ENCODE measurements around the gene CFAP99.

The CFAP99 gene

GRCh38 chr4:2443061-2443730 lies 24.4 kb downstream of the CFAP99 start:
- no peak for DNase-seq (ENCODE audit: low read depth)
- TF ChIP-seq, protein P1, sequence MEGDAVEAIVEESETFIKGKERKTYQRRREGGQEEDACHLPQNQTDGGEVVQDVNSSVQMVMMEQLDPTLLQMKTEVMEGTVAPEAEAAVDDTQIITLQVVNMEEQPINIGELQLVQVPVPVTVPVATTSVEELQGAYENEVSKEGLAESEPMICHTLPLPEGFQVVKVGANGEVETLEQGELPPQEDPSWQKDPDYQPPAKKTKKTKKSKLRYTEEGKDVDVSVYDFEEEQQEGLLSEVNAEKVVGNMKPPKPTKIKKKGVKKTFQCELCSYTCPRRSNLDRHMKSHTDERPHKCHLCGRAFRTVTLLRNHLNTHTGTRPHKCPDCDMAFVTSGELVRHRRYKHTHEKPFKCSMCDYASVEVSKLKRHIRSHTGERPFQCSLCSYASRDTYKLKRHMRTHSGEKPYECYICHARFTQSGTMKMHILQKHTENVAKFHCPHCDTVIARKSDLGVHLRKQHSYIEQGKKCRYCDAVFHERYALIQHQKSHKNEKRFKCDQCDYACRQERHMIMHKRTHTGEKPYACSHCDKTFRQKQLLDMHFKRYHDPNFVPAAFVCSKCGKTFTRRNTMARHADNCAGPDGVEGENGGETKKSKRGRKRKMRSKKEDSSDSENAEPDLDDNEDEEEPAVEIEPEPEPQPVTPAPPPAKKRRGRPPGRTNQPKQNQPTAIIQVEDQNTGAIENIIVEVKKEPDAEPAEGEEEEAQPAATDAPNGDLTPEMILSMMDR (IDR thresholded peaks at IDR 0.05; ENCODE audit: insufficient read depth, low read depth, low read length, missing control alignments) = no peak
- no peak overlapping the region for H3K4me3 ChIP-seq (ENCODE audit: low read depth, low read length)

DNA sequence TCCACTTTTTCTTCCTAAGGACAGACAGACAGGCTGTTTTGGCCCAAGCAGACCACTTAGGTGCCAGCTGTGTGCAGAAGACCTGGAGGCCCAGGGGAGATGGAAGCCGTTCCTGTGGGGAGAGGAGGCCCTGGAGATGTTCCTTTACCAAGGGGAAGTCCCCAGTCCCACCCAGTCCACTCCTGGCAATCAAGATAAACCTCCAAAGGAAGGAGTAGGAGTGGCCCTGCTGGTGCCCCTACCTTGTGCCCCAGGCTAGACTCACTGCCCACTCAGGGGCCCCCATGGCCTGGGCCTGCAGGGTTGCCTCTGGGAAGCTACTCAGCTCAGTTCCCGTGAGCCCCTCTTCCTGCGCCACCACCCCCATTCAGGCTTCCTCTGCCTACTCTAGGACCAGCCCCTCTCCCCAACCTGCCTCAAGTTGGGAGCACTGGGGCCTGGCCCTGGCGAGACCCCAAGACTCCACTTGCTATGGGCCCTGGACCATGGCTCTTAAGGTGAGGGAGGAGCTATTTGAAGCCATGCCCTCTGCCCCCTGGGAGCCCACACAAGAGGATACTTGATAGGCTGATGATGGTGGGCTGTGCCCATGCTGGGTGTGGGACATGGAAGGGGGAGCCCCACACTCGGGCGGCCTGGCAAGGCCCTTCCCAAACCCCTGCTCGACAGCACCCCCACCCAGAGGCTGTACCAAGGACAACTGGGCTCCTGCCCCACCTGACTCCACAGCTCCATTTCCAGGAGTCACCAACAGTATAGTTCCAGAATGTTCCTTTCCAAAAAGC lies 25.4 kb downstream of the CFAP99 start:
- no peak overlapping the region for H3K4me3 ChIP-seq (ENCODE audit: low read depth, low read length)
- no peak for DNase-seq (ENCODE audit: low read depth)
- TF ChIP-seq, protein P1 (IDR thresholded peaks at IDR 0.05; ENCODE audit: insufficient read depth, low read depth, low read length, missing control alignments) = no peak

DNA sequence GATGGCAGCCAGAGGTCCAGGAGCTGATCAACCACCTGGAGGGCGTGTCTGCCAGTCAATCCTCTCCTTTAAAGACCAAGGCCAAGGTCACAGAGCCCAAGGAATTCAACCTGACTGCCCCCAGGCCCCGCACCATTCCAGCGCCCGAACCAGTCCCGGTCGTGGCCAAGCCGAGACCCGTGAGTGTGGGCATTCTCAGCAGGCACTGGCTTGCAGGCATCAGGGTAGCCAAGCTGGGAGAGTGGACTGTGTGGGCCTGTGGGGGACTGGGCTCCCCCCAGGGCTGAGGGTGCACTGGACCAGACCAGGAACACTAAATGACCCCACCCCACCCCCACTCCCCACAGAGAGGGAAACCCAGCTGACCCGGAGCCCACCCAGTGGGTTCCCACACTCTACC lies 26.4 kb downstream of the CFAP99 start:
- no peak overlapping the region for H3K4me3 ChIP-seq (ENCODE audit: low read depth, low read length)
- TF ChIP-seq, protein P1 (IDR thresholded peaks at IDR 0.05; ENCODE audit: insufficient read depth, low read depth, low read length, missing control alignments) = no peak
- no peak for DNase-seq (ENCODE audit: low read depth)

- no peak for DNase-seq (ENCODE audit: low read depth)
- TF ChIP-seq, protein P1 (IDR thresholded peaks at IDR 0.05; ENCODE audit: insufficient read depth, low read depth, low read length, missing control alignments) = no peak
Measured at GRCh38 chr4:2445571-2445970, 26.8 kb downstream of the CFAP99 start.

DNA sequence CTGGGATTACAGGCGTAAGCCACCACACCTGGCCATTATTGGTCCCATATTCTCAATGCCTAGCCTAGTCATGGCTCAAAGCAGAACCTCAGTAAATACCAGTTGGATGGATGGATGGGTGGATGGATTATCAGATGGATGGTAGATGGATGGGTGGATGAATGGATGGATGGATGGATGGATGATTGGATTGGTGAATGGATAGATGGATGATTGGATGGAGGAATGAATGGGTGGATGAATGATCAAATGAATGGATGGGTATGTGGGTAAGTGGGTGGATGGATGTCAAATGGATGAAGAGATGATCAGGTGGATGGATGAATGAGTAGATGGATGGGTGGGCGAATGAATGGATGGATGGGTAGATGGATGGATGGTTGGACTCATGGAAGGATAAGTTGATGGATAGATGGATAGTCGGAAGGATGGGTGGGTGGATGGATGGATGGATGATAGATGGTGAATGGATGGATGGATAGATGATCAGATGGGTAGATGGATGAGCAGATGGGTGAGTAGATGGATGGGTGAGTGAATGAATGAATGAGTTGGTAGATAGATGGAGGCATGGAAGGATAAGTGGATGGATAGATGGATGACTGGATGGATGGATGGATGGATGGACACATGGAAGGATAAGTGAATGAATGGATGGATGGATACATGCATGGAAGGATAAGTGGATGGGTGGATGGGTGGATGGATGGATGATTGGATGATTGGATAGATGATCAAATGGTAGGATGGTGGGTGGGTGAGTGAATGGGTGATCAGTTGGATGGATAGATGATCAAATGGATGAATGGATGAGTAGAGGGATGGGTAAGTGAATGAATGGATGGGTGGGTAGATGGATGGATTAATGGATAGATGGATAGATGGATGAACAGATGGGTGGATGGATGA lies 28.2 kb downstream of the CFAP99 start:
- TF ChIP-seq, protein P1 (IDR thresholded peaks at IDR 0.05; ENCODE audit: insufficient read depth, low read depth, low read length, missing control alignments) = no peak
- no peak for DNase-seq (ENCODE audit: low read depth)
- H3K4me3 ChIP-seq (ENCODE audit: low read depth, low read length) = no peak overlapping the region

More at GRCh38 chr4:2445571-2445970, 26.8 kb downstream of the CFAP99 start:
- no peak overlapping the region for H3K4me3 ChIP-seq (ENCODE audit: low read depth, low read length)

DNA sequence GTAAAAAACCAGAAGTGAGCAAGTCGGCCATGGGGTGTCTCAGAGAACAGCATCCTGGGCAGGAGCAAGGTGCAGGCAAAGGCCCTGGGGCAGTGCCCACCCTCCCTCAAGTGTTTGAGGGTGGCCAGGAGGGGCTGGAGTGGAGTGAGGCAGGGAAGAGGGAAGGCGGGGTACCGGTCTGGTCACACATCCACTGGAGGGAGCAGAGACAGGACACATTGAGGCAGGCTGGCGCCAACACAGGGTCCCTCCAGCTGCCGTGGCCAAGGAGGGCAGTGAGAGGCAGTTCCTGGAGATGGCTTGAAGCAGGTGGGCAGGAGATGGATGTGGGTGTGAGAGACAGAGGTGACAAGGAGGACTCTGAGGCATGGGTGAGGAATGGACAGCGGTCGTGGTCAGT lies 29.8 kb downstream of the CFAP99 start:
- no peak for DNase-seq (ENCODE audit: low read depth)
- H3K4me3 ChIP-seq (ENCODE audit: low read depth, low read length) = no peak overlapping the region
- TF ChIP-seq, protein P1 (IDR thresholded peaks at IDR 0.05; ENCODE audit: insufficient read depth, low read depth, low read length, missing control alignments) = no peak
